Body of pancreas (tissue), 4 donors: ENCODE results near the gene AQP1. TPM values are rescaled to one million over a fixed set of nuclear protein-coding genes. Genes with fewer than 3 reads are reported as not detected.

ENCODE experiments used
- ATAC-seq: fragments of 150-250 bp; one replicate; pipeline ENCODE4 v1.9.1; 2016
- DNase-seq, 4 donors: peaks; one replicate each; pipeline ENCODE4 v3.0.0-alpha.2; 2019
- H3K27ac ChIP-seq, 4 donors: fragments of 200-600 bp; sonication (generic); 1 replicate in 3 of 4; 2 replicates in 1 of 4; pipeline versions ENCODE4 v1.5.1 to v1.6.1; 2016 to 2019; ENCODE audit warnings: mild to moderate bottlenecking in 1 of 4, mixed read lengths in 1 of 4, moderate library complexity in 1 of 4
- H3K27me3 ChIP-seq, 2 donors: fragments of 200-600 bp; sonication (generic); one replicate each; pipeline ENCODE4 v1.6.0; 2016; ENCODE audit warnings: mild to moderate bottlenecking in 1 of 2
- H3K36me3 ChIP-seq, 2 donors: fragments of 200-600 bp; sonication (generic); replicated peaks in 1 of 2; 2 replicates each; pipeline ENCODE4 v1.5.1; 2016; ENCODE audit warnings: low read depth in 2 of 2; ENCODE audit not compliant: insufficient read depth in 1 of 2
- H3K4me1 ChIP-seq: fragments of 200-600 bp; sonication (generic); one replicate; pipeline ENCODE4 v1.6.0; 2016
- H3K4me3 ChIP-seq, 2 donors: fragments of 200-600 bp; sonication (generic); 1 replicate in 1 of 2; 2 replicates in 1 of 2; pipeline ENCODE4 v1.5.1; 2016 to 2019
- H3K9me3 ChIP-seq, 3 donors: fragments of 200-600 bp; sonication (generic); 1 replicate in 2 of 3; 2 replicates in 1 of 3; pipeline ENCODE4 v1.5.1; 2016
- POLR2A ChIP-seq, 3 donors: fragments of 450-650 bp; IDR thresholded peaks; one replicate each; pipeline ENCODE4 v1.6.1; 2016; ENCODE audit warnings: antibody characterized with exemption in 3 of 3, mild to moderate bottlenecking in 2 of 3
- WGBS, 2 donors: methylation state at CpG; one replicate each; pipeline ENCODE4 v1.1.5; 2017; 5-methylcytosine and 5-hydroxymethylcytosine counted together
- intact Hi-C: fragments of 100-400 bp; cut with DNase I; formaldehyde crosslinking; loops from one replicate; pipeline ENCODE4 v1.15.1; 2023
- total RNA-seq, 2 donors: library from RNA; depleted of rRNA; stranded (reverse); fragments of >200 nt; gene quantifications; one replicate each; pipeline ENCODE4 v1.1.0, GENCODE V29; 2016
- TF ChIP-seq, protein P1 (sequence below), 7 experiments: fragments of 450-650 bp in 4 of 7; fragments of 200-600 bp in 3 of 7; sonication (generic) in 3 of 7; IDR thresholded peaks; one replicate each; pipeline ENCODE4 v1.5.1; 2016 to 2019; ENCODE audit warnings: antibody characterized with exemption in 7 of 7

Gene AQP1
- total RNA-seq, 2 donors from 2014 or later: 197 to 204 TPM

DNA sequence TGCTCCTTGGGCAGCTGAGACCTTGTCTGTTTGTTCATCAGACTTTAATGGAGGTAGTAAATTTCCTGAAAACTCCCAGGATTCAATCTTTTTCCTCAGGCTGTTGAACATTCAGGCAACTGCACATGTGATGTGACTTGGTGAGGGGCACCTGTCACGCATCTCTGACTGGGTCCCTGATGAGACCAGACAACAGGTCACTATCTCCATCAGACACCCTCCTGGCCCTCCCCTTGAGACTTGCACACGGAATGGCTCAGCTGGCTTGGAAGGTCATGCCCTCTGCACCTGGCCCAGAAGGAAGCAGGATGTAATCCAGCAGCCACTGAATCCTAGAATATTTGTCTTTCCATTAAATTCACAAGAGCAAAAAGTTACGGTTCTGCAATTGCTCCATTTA is 15.9 kb downstream of the AQP1 start:
- Histone ChIP-seq H3K9me3 (no peaks in the 10 kb centered on the region), H3K36me3 (peaks cover 17 to 19% of the 10 kb centered on the region in 2 donors), H3K27me3 (no peaks in the 10 kb centered on the region), H3K4me1 (peaks cover 5% of the 10 kb centered on the region), H3K27ac (peak overlapping the region in 1 of 4 donors; percentile 89), H3K4me3 (no peak overlapping the region)
- intact Hi-C loops: no loop called here
- TF ChIP-seq, protein P1, sequence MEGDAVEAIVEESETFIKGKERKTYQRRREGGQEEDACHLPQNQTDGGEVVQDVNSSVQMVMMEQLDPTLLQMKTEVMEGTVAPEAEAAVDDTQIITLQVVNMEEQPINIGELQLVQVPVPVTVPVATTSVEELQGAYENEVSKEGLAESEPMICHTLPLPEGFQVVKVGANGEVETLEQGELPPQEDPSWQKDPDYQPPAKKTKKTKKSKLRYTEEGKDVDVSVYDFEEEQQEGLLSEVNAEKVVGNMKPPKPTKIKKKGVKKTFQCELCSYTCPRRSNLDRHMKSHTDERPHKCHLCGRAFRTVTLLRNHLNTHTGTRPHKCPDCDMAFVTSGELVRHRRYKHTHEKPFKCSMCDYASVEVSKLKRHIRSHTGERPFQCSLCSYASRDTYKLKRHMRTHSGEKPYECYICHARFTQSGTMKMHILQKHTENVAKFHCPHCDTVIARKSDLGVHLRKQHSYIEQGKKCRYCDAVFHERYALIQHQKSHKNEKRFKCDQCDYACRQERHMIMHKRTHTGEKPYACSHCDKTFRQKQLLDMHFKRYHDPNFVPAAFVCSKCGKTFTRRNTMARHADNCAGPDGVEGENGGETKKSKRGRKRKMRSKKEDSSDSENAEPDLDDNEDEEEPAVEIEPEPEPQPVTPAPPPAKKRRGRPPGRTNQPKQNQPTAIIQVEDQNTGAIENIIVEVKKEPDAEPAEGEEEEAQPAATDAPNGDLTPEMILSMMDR (IDR thresholded peaks at IDR 0.05): no peak
- TF ChIP-seq POLR2A (IDR thresholded peaks at IDR 0.05): no peak
- peak in 2 of 4 donors; percentile 1 to 5 for DNase-seq
- WGBS, 2 donors: 67 to 75% methylated on average over 2 to 3 of the region's 3 CpGs
- ATAC-seq: no peak

DNA sequence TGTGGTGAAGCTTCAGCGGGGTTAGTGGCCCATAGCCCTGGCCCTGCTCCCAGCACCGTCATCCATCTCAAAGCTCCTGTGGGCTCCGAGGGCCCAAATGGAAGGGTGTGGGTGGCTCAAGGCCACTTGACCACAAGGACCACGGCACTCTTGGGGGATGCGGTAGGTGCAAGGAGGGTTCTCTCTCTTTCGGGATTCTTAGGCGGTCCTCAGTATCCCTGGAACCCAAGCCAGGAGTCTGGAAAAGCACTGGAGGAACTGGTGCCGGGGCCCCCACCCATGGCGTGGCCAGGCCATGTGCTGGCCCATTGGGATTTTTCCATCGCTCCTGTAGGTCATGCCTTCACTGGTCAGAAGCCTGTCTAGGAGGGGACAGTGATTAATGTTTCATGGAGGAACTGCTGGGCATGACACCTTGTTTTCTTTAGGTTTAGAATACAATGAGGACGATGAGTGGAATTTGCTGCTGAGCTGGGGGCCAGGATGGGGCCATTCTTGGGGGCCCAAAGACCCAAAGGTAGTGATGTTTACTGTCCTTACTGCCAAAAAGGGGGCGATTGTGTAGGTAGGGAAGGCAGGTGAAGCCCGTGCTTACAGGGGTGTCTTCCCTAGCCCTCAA is 16.7 kb downstream of the AQP1 start:
- Histone ChIP-seq H3K27ac (peak overlapping the region in 2 of 4 donors; percentile 88 to 89), H3K4me3 (no peak overlapping the region), H3K27me3 (no peaks in the 10 kb centered on the region), H3K4me1 (peaks cover 11% of the 10 kb centered on the region), H3K36me3 (peaks cover 14 to 16% of the 10 kb centered on the region in 2 donors), H3K9me3 (no peaks in the 10 kb centered on the region)
- no peak for ATAC-seq
- intact Hi-C loops: no loop called here
- 88 to 90% methylated on average over 9 to 13 of the region's 13 CpGs for WGBS, 2 donors
- TF ChIP-seq POLR2A (IDR thresholded peaks at IDR 0.05): no peak
- TF ChIP-seq, protein P1 (IDR thresholded peaks at IDR 0.05): no peak
- peak in 1 of 4 donors; percentile 4 for DNase-seq

DNA sequence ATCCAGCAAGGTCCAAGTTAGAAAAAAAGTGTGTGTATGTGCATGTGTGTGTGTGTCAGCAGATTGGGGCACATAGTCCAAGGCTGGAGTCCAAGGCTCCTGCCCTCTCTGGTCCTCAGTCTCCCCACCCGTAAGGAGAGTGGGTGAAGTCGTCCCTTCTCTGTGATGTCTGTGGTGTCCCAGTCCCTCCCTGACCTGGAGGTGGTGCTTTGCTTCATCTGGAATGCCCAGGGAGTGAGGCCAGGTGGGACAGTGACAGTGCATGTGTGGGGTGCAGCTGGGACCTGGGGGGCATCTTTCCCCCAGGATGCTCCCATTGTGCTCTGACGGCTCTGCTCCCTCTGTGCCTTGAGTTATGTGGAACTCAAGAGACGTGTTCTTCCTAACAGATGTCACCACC is 18.0 kb downstream of the AQP1 start:
- 65 to 76% methylated on average over 4 of the region's 4 CpGs for WGBS, 2 donors
- TF ChIP-seq, protein P1 (IDR thresholded peaks at IDR 0.05): no peak
- no peak for TF ChIP-seq POLR2A (IDR thresholded peaks at IDR 0.05)
- H3K4me3 ChIP-seq: no peak overlapping the region
- peaks cover 25% of the 10 kb centered on the region for H3K4me1 ChIP-seq
- peaks cover 2 to 6% of the 10 kb centered on the region in 2 donors for H3K36me3 ChIP-seq
- DNase-seq (peak; percentile 1 to 9 (median 6)), ATAC-seq (no peak)
- intact Hi-C loops: no loop called here
- no peaks in the 10 kb centered on the region for H3K27me3 ChIP-seq
- no peaks in the 10 kb centered on the region for H3K9me3 ChIP-seq
- H3K27ac ChIP-seq: peak overlapping the region; percentile 28 to 89 (median 87)

DNA sequence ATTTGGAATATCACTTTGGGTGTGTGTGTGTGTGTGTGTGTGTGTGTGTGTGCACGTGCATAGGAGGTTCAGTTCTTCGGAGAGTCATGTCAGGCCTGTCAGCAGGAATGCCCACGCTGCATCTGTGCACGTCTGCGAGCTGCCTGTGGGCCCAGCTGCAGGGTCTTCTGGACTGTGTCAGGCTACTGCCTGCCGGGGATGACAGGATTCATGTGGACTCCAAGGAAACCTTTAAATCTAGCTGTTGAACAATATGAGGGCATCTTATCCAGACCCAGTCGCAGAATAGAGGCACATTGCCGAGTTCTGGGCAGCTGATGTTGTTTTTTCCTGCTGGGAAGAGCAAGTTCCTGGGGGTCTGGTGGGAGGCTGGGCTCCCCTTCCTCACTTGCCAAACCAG is 19.0 kb downstream of the AQP1 start:
- 51% methylated on average over 8 of the region's 8 CpGs for WGBS, 2 donors
- no peak overlapping the region for H3K4me3 ChIP-seq
- intact Hi-C loops: no loop called here

More for the DNA sequence above, 19.0 kb downstream of the AQP1 start:
- no peak for TF ChIP-seq POLR2A (IDR thresholded peaks at IDR 0.05)
- TF ChIP-seq, protein P1 (IDR thresholded peaks at IDR 0.05): no peak
- H3K27me3 ChIP-seq: no peaks in the 10 kb centered on the region
- H3K9me3 ChIP-seq: no peaks in the 10 kb centered on the region
- ATAC-seq: peak; percentile 30
- peaks cover 34% of the 10 kb centered on the region for H3K4me1 ChIP-seq
- H3K36me3 ChIP-seq: no peaks in the 10 kb centered on the region
- peak overlapping the region; percentile 40 to 89 (median 87) for H3K27ac ChIP-seq
- peak; percentile 19 to 35 (median 24) for DNase-seq
